ENCODE results near the gene EFNA1. TPM values are rescaled to one million over a fixed set of nuclear protein-coding genes. Genes with fewer than 3 reads are reported as not detected.

Gene EFNA1, protein sequence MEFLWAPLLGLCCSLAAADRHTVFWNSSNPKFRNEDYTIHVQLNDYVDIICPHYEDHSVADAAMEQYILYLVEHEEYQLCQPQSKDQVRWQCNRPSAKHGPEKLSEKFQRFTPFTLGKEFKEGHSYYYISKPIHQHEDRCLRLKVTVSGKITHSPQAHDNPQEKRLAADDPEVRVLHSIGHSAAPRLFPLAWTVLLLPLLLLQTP
- total RNA-seq = 77.9 and 195 TPM in 2 replicates

DNA sequence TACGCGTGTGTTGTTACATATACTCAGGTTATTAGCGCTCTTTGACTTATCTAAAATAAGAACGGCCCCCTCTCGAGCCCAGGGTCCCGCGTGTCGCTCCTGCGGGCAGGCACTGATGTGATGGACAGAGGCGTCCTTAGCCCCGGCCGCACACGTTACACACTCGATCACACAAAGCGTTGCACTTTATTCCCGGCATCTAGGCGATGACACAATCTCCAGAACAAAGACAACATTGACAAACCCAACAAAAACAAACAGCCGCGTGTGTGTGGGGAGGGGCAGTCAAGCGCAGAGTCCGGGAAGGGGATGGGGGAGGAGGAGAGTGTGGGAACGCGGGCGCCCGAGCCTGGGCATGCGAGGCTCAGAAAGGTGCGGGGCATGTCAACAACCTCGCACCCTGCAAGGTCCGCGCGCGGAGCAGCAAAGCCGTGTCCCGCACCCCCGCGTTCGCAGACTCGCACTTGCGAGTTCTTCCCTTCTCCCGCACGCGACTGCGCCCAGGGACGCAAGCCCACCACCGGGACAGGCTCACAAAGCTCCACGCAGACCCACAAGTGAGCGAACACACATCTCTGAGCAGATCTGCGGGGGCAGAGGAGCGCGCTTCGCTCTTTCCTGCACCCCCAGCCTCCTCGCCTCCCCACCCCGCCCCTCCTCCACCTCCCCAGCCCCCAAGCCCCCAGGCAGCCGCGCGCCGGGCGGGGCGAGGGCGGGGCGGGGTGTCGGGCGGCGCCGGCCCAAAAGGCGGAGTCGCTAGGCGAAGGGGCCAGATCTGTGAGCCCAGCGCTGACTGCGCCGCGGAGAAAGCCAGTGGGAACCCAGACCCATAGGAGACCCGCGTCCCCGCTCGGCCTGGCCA lies at the start of gene EFNA1:
EFNA1 (plus strand) TSS at position 772 of the 862 bp plus-strand sequence. CDS start 102 bp downstream, outside the sequence.
- DNase-seq (ENCODE audit: extremely low read depth, low read depth, low spot score) = no peak

DNA sequence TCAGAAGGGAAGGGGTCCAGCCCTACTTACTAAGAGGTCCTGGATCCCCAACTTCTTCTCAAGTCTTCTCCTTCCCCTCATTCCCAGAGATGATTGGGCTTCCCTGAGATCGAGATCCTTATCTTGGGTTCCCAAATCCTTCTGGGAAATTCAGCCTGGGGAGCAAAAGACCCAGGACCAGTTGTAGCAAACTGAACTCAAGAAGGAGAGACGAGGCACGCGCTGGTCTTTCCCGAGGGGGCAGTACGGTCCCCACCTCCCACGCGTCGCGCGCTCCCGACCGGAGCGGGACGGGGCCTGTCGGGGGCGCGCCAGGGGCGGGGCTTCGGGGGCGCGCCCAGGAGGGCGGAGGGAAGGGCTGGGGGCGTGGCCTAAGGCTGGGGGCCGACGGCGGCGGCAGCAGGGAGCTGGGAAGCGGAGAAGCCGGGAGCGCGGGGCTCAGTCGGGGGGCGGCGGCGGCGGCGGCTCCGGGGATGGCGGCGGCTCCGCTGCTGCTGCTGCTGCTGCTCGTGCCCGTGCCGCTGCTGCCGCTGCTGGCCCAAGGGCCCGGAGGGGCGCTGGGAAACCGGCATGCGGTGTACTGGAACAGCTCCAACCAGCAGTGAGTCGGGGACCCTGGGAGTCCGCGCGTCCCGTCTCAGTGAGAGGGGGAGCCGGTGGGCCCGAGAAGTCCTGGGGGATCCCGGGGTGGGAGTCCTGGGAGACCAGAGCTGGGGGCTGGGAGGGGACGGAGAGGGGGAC lies 49.0 kb upstream of the EFNA1 start, which contains the start of gene EFNA3:
EFNA3 (plus strand) TSS at position 369 of the 741 bp plus-strand sequence; CDS start at position 474, 105 bp downstream.
- DNase-seq (ENCODE audit: extremely low read depth, low read depth, low spot score) = no peak

DNA sequence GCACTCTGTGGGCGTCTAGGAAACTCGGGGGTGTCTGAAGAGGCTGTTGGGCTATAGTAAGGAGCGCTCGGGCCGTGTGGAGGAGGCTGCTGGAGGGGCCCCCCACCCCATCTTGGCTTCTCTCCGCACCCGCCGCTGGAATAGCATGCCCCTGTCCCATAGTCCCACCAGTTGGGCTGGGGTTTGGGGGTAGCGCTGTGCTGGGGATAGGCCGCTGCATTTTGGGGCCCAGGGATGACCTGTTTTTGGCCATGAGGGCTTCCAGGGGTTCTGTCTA lies 48.5 kb upstream of the EFNA1 start:
- DNase-seq (ENCODE audit: extremely low read depth, low read depth, low spot score) = no peak

DNA sequence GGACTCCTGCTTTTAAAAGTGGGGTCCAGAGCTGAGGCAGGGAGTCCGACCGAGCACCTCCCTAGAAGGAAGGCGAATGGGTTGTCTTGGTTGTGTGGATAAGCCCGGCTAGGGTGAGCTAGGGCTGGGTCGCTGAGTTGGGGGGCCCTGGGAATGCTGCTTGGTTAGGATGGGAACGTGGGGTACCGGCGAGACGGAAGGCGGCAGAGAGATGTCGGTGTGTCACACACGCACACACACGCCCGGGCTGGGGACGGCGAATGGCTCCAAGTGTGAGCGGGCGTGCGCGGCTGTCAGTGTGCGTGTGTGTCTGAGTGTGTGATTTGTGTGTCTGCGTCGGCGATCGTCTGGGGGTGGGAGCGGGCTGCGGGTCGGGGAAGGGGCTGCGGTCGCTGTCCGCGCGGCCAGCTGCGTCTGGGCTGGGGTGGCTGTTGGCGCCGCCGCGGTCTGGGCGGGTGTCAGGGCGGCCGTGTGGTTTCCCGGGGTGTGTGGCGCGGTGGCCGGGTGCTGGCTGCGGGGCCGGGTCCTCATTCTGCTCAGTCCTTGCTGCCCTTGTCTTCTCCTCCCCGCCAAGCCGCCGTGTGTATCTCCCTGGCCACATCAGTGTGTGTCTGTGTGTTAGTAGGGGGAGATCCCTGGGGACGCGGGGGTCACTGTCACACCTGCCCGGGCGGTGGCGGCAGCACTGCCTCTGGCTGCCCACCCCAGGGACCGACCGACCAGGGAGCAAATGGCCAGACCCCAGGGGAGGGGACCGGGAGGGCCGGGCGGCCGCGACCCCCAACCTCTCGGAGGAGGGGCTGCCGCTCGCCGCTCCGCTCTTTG lies 48.0 kb upstream of the EFNA1 start:
- DNase-seq (ENCODE audit: extremely low read depth, low read depth, low spot score) = no peak

DNA sequence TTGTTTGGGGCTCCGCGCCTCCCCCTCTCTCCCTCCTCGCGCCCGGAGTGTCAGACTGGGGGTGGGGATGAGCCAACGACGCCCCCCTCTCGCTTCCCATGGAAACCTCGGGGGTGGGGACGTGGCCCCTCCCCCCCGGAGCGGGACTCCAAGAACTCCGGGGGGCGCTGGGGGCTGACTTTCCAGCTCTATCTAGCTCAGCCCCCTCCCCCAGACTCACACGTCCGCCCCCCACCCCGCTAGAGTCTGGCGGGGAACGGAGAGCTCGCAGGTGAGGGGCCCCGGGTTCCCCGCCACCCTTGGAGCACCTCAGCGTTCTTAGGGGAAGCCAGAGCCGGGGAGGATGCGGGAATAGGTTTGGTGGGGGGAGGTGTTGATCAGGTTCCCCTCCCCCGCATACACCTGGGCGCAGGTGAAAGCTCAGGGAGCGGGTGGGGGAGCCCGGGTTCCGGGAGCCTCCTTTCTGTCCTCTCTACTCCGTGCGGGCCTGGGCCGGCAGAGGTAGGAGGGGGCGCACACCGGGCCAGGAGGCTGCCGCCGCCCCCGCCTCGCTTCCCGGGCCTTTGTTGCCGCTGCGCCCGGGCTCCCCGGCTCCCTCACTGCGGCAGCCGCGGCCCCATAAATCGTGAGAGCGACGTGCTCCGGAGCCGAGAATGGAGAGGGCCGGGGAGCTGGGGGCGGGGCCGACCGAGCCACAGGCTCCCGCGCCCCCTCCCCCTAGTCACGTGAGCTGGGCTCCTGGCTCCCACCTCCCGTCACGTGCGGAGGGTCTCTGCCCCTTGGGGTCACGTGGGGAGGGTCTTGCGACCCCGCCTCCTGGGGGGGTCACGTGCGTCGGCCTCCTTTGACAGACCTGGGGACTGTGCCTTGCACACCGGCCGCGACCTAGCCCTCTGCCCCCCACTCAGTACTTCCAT lies 47.1 kb upstream of the EFNA1 start:
- no peak for DNase-seq (ENCODE audit: extremely low read depth, low read depth, low spot score)

DNA sequence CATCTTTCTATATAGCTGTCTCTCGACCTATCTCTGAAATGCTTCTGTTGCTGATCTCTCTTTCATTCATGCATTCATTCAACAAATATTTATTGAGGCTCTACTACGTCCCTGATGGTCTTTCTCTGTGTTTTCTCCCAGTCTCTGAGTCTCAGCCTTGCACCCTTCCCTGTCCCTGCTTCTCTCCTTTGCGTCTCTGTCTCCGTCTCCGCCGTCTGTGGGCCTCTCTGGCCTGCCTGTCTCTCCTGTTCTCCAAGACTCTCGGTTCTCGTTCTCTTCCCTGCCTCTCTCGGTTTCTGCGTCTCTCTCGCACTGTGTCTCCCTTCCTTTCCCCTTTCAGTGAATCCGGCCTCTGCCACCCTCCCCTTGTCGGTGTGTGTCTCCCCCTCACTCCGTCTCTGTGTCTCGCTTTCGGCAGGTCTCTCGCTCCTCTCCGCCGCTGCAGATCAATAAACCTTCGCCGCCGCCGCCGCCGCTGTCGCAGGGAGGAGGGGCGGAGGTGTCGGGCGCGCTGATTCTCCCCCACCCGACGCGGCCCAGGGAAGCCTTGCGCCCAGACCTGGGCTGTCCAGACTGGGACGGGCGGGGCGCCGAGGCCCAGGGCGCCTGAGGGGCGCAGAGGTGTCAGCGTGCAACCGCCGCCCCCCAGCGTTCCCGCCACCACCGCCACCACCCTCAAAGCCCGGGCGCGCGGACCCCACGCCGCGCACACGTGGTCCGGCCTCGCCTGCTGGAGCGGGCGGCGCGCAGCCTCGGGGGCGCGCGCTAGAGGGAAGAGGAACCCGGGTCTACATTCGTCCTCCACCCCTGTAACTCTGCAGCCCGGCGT lies 46.0 kb upstream of the EFNA1 start:
- DNase-seq (ENCODE audit: extremely low read depth, low read depth, low spot score) = no peak

DNA sequence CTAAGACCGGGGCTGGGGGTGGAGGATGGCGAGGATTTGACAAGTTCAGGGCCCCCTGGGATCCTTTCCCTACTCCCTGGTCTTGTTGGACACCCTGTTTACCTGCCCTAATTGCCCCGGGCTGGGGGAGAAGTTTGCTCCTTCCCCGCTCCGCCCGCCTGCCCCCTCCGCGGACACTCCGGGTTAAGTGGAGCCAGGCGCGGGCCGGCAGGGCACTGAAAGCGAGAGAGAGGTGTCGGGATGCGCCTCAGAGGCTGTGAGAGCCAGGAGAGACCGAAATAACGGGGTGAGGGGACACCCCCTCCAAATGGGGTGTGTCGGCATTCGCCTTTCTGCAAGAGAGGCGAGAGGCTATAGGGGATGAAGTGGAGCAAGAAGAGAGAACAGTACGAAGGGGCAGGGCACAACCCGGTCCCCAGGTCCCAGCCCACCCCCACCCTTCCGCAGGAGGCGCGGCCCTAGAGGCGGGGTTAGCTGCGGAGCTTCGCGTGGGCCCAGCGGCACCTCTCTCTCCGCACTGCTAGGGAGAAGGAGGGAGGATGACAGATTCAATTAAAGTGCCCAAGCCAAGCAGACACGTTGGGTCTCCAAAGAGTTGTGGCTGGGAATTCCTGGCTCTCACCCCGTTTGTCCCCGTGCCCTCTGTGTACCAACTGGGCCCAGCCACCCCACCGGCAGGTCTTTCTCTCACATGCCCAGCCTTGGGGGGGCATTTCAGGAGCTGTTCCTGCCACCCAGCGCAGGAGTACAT lies 45.2 kb upstream of the EFNA1 start:
- DNase-seq (ENCODE audit: extremely low read depth, low read depth, low spot score) = no peak

DNA sequence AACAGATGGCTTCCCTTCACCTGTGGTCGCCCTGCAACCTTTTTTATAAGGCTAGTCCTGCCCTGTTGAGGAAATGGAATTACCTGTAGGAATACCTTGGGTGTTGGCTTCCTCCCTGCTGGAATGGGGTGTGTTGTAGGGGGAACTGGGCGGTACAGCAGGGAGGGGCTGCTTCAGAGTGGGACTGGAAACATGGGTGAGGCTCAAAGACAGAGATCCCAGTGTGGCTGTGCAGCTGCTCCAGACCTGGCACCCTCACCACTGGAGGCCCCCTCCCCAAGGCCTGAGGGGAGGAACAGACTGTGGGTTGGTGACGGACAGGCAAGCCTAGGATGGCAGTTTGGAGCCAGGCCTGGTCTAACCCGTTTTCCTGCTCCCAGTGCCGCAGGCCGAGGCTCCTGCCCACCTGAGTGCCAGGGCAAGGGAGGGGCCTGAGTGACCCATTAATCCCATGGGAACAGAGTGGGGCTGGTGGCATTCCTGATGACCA lies 44.6 kb upstream of the EFNA1 start:
- no peak for DNase-seq (ENCODE audit: extremely low read depth, low read depth, low spot score)

DNA sequence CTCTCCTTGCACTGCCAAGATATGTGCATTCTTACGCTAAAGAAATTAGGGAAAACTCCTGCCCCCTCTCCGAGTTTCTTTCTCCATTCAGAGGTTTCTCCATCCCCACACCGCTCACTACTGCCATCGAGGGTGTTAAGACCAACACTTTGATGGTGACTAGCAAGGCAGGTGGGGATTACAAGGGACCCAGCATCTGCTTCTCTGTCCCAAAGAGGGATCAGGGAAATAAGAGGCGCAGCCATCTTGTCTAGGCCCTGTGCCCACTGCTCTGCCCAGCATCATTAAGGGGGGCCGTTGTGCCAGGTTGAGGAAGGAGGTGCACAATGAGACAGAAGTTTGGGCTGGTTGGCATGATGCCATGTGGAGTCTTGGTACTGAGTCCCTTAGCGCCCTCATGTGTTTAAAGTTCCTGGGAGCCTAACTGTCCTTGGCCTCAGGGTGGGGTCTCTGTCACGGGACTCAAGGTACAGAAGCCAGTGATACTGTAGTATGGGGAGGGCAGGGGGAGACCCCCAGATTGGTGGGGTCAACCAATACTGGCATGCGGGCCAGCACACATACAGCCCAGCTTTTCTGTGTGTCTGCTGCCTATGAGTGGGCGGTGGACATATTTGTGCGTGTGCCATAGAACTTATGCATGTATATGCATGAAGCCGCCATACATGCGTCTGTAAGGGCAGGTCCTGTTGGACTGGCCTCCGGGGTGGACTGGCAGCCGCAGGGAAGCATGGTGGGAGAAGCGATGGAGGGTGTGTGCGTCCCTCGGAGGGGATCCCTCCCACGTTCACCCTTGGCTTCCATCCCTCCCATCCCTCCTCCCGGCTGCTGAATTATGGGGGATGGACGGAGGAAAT lies 43.6 kb upstream of the EFNA1 start:
- no peak for DNase-seq (ENCODE audit: extremely low read depth, low read depth, low spot score)

DNA sequence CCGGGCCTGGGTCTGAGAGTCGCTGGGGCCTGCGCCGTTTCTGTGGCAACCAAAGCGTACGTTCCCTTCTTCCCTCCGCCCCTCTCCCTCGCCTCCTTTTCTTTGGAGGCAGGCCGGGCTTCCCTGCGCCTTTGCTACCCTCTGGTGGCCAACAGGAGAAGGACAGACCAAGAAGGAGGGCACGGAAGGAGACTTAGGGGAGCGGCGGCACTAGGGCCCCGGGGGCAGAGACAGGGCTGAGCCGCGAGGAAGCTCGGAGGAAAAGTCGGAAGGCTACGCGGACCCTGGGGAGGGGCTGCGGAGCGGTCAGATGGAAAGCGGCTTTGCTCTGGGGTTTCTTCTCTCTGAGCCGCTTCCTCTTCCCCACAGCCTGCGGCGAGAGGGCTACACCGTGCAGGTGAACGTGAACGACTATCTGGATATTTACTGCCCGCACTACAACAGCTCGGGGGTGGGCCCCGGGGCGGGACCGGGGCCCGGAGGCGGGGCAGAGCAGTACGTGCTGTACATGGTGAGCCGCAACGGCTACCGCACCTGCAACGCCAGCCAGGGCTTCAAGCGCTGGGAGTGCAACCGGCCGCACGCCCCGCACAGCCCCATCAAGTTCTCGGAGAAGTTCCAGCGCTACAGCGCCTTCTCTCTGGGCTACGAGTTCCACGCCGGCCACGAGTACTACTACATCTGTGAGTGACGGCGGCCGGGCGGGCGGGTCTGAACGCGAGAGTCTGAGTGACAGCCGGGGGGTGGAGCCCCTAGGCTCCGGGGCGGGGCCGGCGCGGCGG lies 42.8 kb upstream of the EFNA1 start:
- peak; percentile 55 for DNase-seq (ENCODE audit: extremely low read depth, low read depth, low spot score)

DNA sequence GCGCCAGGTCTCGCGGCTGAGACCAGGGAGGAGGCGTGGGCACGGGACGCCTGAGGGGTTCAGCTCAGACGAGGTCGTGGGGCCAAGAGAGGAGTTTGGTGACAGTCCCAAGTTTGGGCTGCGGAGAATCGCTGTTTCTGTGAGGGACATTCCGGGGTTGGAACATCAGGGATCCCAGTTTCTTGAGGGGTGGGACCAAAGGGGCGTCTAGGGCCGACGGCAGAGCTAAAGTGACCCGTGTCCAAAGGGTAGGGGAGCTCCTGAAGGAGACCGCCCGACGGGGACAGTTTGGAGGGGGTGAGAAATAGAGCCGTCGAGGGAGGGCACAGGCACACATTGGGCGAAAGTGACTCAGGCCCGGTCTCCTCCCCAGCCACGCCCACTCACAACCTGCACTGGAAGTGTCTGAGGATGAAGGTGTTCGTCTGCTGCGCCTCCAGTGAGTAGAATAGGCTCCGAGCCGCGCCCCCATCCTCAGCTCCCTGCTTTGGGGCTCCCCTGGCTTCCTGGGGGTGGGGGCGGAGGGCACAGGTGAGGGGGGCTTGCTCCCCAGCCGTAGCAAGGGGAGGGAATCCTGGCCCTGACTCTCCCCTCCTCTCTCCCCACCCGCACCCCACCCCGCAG lies 42.1 kb upstream of the EFNA1 start:
- no peak for DNase-seq (ENCODE audit: extremely low read depth, low read depth, low spot score)

DNA sequence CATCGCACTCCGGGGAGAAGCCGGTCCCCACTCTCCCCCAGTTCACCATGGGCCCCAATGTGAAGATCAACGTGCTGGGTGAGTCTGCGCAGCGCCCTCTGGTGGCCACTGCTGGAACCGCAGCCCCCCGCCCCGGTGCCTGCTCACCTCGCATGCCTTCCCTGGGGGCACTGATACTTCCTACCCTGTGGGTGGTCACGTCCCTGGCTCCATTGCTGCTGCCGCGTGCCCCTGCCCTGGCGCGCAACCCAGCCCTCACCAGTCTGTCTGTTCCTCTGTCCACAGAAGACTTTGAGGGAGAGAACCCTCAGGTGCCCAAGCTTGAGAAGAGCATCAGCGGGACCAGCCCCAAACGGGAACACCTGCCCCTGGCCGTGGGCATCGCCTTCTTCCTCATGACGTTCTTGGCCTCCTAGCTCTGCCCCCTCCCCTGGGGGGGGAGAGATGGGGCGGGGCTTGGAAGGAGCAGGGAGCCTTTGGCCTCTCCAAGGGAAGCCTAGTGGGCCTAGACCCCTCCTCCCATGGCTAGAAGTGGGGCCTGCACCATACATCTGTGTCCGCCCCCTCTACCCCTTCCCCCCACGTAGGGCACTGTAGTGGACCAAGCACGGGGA lies 41.4 kb upstream of the EFNA1 start:
- no peak for DNase-seq (ENCODE audit: extremely low read depth, low read depth, low spot score)

DNA sequence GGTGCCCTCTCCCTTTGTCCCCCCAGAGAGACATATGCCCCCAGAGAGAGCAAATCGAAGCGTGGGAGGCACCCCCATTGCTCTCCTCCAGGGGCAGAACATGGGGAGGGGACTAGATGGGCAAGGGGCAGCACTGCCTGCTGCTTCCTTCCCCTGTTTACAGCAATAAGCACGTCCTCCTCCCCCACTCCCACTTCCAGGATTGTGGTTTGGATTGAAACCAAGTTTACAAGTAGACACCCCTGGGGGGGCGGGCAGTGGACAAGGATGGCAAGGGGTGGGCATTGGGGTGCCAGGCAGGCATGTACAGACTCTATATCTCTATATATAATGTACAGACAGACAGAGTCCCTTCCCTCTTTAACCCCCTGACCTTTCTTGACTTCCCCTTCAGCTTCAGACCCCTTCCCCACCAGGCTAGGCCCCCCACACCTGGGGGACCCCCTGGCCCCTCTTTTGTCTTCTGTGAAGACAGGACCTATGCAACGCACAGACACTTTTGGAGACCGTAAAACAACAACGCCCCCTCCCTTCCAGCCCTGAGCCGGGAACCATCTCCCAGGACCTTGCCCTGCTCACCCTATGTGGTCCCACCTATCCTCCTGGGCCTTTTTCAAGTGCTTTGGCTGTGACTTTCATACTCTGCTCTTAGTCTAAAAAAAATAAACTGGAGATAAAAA lies 40.7 kb upstream of the EFNA1 start:
- no peak for DNase-seq (ENCODE audit: extremely low read depth, low read depth, low spot score)

DNA sequence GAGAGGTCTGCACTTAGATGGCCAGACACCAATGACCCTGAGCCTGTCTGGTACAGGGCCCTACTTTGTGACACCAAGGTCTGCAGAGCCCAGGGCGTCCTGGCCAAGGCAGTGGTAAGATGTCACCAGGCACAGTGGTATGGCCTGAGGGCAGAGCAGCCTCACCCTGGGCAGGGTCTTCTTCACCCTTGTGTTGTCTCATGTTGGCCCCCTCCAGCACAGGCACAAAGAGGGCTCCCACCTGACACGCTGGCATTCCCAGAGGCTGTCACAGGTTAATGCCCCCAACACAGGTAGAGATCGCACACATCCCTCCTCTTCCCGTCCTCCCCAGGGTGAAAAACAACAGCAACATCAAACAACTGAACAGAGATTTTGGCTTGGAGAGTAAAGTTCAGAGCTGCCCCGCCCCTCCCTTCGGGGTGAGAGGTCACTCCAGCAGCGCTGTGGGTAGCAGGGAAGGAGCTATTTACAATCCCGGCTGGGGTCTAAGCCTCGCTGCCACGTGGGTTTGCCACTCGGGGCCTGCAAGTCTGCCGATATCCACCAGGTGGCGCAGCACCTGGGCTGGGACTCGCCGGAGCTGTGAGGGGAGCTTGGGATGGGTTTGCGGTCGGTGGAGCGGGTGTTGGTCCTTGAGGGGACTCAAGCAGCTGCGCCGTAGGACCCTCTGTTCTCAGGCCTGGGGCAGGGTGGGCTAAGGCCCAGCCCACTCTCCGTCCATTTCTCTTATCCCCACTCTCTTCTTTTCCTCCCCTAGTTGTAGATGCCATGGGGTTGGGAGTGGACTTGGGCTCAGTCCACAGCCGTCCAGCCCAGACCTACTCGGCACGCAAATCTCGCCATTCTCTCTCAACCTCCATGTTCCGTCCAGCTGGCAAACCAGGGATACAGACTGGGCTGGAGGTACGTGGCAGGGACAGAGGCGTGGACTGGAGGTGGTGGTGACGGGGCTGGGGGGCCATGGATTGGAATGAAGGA lies 36.3 kb upstream of the EFNA1 start:
- no peak for DNase-seq (ENCODE audit: extremely low read depth, low read depth, low spot score)
